GM18502 (cell line): ENCODE data around the gene GPC6.
A peak's percentile ranks its signal among the peaks of the same experiment; 100 is the strongest.

Experiments
- ATAC-seq: cut with Tn5 transposase; IDR thresholded peaks from one replicate; pipeline ENCODE4 v1.9.1; 2021; ENCODE audit warnings: mild to moderate bottlenecking; ENCODE audit not compliant: unreplicated experiment, poor library complexity

The GPC6 gene

GRCh38 chr13:93228643-93228937 is 2.0 kb downstream of the GPC6 start:
- ATAC-seq = no peak

GRCh38 chr13:93230261-93230855 is 3.8 kb downstream of the GPC6 start:
- ATAC-seq = no peak

GRCh38 chr13:93231867-93232266 is 5.3 kb downstream of the GPC6 start:
- ATAC-seq = no peak

- ATAC-seq = no peak
These were observed 7.4 kb downstream of the GPC6 start for GRCh38 chr13:93233997-93234416.

- ATAC-seq = no peak
These were observed 7.9 kb downstream of the GPC6 start for GRCh38 chr13:93234459-93234858.

- ATAC-seq = no peak
These were observed 8.8 kb downstream of the GPC6 start for GRCh38 chr13:93235258-93236015.

- no peak for ATAC-seq
These were observed 12.1 kb downstream of the GPC6 start for GRCh38 chr13:93238711-93239110.

GRCh38 chr13:93243375-93244063 is 16.9 kb downstream of the GPC6 start:
- no peak for ATAC-seq

GRCh38 chr13:93244141-93244917 is 17.7 kb downstream of the GPC6 start:
- no peak for ATAC-seq

- no peak for ATAC-seq
These were observed 18.3 kb downstream of the GPC6 start for GRCh38 chr13:93244918-93245280.

GRCh38 chr13:93246069-93246468 is 19.5 kb downstream of the GPC6 start:
- ATAC-seq = no peak

GRCh38 chr13:93248627-93249047 is 22.0 kb downstream of the GPC6 start:
- ATAC-seq = peak; percentile 49

- ATAC-seq = no peak
These were observed 23.0 kb downstream of the GPC6 start for GRCh38 chr13:93249364-93250306.

GRCh38 chr13:93254775-93255174 is 28.2 kb downstream of the GPC6 start:
- ATAC-seq = no peak

- no peak for ATAC-seq
These were observed 30.4 kb downstream of the GPC6 start for GRCh38 chr13:93256998-93257397.

- ATAC-seq = no peak
These were observed 33.0 kb downstream of the GPC6 start for GRCh38 chr13:93259527-93260080.

- no peak for ATAC-seq
These were observed 34.0 kb downstream of the GPC6 start for GRCh38 chr13:93260591-93260990.

- no peak for ATAC-seq
These were observed 36.2 kb downstream of the GPC6 start for GRCh38 chr13:93262729-93263345.

- no peak for ATAC-seq
These were observed 38.3 kb downstream of the GPC6 start for GRCh38 chr13:93264876-93265275.
